NCI-H1092 (cell line): Measurements from ENCODE around the gene DBNDD1.
A peak's percentile ranks its signal among the peaks of the same experiment; 100 is the strongest.

Experiments used
- DNase-seq: peaks from one replicate; lab custom pipeline; 2025; lab: John Stamatoyannopoulos, UW

DBNDD1 gene

GRCh38 chr16:90035902-90036301, 16.6 kb upstream of the DBNDD1 start:
- no peak for DNase-seq

- no peak for DNase-seq
Observed at GRCh38 chr16:90034504-90034903, 15.2 kb upstream of the DBNDD1 start.

- no peak for DNase-seq
Observed at GRCh38 chr16:90033387-90033786, 14.1 kb upstream of the DBNDD1 start.

- no peak for DNase-seq
Observed at GRCh38 chr16:90032674-90033331, 13.5 kb upstream of the DBNDD1 start.

- DNase-seq: no peak
Observed at GRCh38 chr16:90031931-90032673, 12.8 kb upstream of the DBNDD1 start.

GRCh38 chr16:90031186-90031930, 12.1 kb upstream of the DBNDD1 start:
- no peak for DNase-seq

GRCh38 chr16:90028985-90029384, 9.7 kb upstream of the DBNDD1 start:
- DNase-seq: no peak

GRCh38 chr16:90027611-90028010, 8.4 kb upstream of the DBNDD1 start:
- no peak for DNase-seq

GRCh38 chr16:90026135-90026534, 6.9 kb upstream of the DBNDD1 start:
- no peak for DNase-seq

GRCh38 chr16:90023078-90023447, 3.8 kb upstream of the DBNDD1 start:
- no peak for DNase-seq

GRCh38 chr16:90022209-90023077, 3.2 kb upstream of the DBNDD1 start:
- peak; percentile 93 for DNase-seq

GRCh38 chr16:90020838-90021382, 1.7 kb upstream of the DBNDD1 start:
- peak; percentile 54 for DNase-seq

- DNase-seq: no peak
Observed at GRCh38 chr16:90020260-90020837, 1.1 kb upstream of the DBNDD1 start.

- DNase-seq: peak; percentile 68
Observed at GRCh38 chr16:90019543-90020259, 445 bp upstream of the DBNDD1 start.

GRCh38 chr16:90018297-90018651, 982 bp downstream of the DBNDD1 start:
- no peak for DNase-seq

GRCh38 chr16:90016339-90016950, 2.8 kb downstream of the DBNDD1 start:
- DNase-seq: no peak

- DNase-seq: no peak
Observed at GRCh38 chr16:90015586-90016338, 3.5 kb downstream of the DBNDD1 start.

- DNase-seq: no peak
Observed at GRCh38 chr16:90012991-90013745, 6.1 kb downstream of the DBNDD1 start.
